Measurements from ENCODE around the gene CYS1.
"Not testable (repeated sequence)": the region's sequence is repeated elsewhere in the genome, so short reads cannot be mapped to it uniquely, and the experiment has no call there.

GRCh38 chr2:10010861-10011605, 69.2 kb downstream of the CYS1 start:
- TF ChIP-seq CTCF (IDR thresholded peaks at IDR 0.05; ENCODE audit: low read length); EZH2 (IDR thresholded peaks at IDR 0.05; ENCODE audit: borderline replicate concordance, low read length): not testable (repeated sequence)

Data from OCI-LY1 (cell line).